ENCODE results near the gene NOTO.

Gene NOTO

DNA sequence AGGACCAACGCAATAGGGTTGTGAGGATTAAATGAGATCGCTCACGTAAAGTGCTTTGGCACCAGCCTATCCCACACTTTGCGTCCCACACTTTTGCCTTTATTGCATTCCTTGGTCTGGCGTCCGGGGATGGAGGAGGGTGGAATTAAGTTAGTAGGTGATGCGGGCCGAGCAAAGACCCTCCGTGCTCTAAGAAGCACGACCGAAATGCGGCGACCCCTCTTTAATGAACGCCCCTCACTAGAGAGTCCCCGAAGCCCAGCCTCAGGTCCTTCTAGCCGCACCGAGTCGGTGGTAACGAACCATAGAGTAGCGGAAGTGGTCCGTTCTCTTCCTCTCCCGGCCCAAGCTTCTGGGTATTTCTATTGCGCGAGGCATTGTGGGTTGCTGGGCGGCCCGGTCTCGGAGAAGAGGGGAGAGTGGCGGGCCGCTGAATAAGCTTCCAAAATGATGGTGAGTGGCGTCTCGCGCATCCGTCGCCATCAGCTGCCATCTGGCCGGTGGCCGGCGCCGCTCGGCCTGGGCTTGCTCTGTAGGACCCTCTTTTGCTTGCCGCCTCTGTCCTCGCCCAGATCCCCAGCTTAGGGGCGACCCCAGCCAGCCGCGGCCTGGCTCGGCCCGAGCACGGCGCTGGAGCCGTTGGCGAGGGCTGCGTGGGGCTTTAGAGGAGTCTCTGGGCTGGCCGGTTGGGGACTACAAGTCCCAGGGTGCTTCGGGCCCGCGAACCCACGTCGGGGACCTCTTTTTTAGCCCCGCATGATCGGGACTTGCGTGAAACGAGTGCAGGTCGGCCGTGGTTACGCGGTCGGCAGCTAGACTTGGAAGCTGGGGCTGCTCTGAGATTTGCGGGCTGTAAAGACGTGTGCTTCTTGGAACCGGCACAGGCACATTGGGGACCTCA lies 31.8 kb downstream of the NOTO start, which contains the start of gene CCT7:
Gene CCT7, plus strand, starts transcription at position 377 of the 901 bp plus-strand sequence. Its CDS starts 71 bp downstream, at position 448.
- Mint-ChIP-seq H3K9me3 (no peaks in the 10 kb centered on the region), H3K27me3 (ENCODE audit: low read depth) (no peaks in the 10 kb centered on the region), H3K27ac (peak within 1 kb of the TSS; percentile 93), H3K4me3 (peak within 1 kb of the TSS; percentile 99), H3K4me1 (ENCODE audit: low read depth) (peaks cover 24% of the 10 kb centered on the region), H3K36me3 (ENCODE audit: low read depth) (peaks cover 10% of the 10 kb centered on the region)
- peak; percentile 86 for DNase-seq (ENCODE audit: low spot score)

DNA sequence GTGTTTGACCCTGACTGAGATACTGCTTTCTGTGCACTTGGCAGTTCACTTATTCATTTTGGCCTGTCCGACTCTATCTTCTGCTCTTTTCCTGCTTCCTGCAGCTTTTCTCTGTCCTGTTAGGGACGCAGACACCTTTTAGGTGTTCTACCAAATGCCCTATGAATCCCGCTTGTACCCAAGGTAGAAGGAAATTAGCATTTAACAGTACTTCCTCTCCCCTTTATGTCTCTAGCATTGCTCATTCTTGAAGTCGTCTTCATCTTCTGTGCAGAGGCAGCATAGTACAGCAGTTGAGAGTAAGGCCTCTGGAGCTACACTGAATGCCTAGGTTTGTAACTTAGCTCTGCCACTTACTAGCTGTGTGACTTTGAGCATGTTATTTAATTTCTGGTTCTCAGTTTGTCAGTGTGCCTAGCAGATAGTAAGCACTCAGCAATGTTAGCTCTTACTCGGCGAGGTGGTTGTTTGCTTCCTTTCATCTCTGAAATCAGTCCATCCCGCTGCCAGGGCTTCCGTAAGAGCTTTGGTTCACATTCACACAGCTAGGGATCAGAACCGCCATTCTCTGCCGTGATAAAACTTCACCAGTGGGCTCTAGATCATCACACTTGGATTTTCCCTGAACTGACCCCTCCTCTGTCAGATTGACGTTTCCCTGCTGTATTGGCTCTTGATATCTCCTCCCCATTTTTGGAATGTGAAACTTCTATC lies 33.1 kb downstream of the NOTO start:
- Mint-ChIP-seq H3K4me3 (peak overlapping the region; percentile 99), H3K36me3 (ENCODE audit: low read depth) (peaks cover 10% of the 10 kb centered on the region), H3K9me3 (no peaks in the 10 kb centered on the region), H3K4me1 (ENCODE audit: low read depth) (peaks cover 24% of the 10 kb centered on the region), H3K27me3 (ENCODE audit: low read depth) (no peaks in the 10 kb centered on the region), H3K27ac (peak overlapping the region; percentile 93)
- no peak for DNase-seq (ENCODE audit: low spot score)

DNA sequence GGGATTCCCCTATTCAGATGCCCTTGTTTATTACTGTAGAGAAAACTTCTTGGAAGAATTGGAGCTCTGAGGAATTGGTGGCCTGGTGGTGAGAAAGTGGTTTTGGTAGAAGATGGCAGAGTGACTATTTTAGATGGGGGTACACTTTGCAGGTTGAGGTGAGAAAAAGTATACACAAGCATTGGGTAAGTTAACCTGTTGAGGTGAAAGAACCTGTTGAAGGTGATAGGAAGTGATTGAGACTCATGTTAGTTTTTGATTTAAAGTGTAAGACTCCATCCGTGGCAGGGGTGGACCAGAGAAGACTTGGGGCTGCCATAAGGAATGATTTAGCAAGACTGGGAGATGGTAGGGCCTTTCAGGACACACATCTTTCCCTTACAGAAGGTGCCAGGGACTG lies 34.8 kb downstream of the NOTO start:
- H3K9me3 Mint-ChIP-seq = no peaks in the 10 kb centered on the region
- H3K36me3 Mint-ChIP-seq (ENCODE audit: low read depth) = peaks cover 17% of the 10 kb centered on the region
- H3K4me1 Mint-ChIP-seq (ENCODE audit: low read depth) = peaks cover 24% of the 10 kb centered on the region
- H3K4me3 Mint-ChIP-seq = no peak overlapping the region
- no peaks in the 10 kb centered on the region for H3K27me3 Mint-ChIP-seq (ENCODE audit: low read depth)
- DNase-seq (ENCODE audit: low spot score) = no peak
- H3K27ac Mint-ChIP-seq = no peak overlapping the region

DNA sequence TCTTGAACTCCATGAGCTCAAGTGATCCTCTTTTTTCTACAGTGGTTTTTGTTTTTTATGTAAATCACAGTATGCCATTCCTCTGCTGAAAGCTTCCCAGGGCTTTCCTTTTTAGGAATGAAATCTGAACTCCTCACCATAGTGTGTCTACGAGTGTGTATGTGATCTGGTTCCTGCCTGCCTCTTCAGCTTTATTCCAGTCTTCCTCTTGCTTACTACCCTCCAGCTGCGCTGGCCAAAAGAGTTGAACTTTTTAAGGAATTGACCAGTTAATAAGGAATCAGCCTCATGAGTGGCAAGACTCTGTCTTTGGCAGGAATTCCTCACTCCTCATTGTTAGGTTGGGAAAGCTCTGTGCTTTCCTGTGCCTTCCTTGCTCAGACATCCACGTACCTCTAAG lies 35.8 kb downstream of the NOTO start:
- Mint-ChIP-seq H3K27me3 (ENCODE audit: low read depth) (no peaks in the 10 kb centered on the region), H3K27ac (no peak overlapping the region), H3K4me3 (no peak overlapping the region), H3K36me3 (ENCODE audit: low read depth) (peaks cover 21% of the 10 kb centered on the region), H3K4me1 (ENCODE audit: low read depth) (peaks cover 23% of the 10 kb centered on the region), H3K9me3 (no peaks in the 10 kb centered on the region)
- no peak for DNase-seq (ENCODE audit: low spot score)

DNA sequence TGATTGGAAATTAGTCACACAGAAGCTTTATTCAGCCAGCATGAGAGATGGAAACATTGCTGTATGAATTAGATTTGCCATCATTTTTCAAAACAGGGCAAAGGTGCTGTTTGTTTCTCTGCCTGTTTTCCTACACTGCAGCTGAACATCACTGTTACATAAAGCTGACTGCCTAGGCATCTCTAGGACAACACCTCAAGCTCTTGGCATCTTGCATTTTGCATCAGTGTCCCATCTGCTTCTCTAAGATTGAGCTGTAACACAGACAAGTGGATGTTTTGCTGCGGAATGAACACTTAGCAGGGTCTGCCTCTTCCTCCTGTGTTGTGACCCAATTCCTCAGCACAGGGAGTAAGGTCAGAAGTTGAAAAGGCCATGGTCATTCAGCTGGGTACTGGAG lies 36.6 kb downstream of the NOTO start:
- H3K9me3 Mint-ChIP-seq = no peaks in the 10 kb centered on the region
- H3K36me3 Mint-ChIP-seq (ENCODE audit: low read depth) = peaks cover 26% of the 10 kb centered on the region
- no peaks in the 10 kb centered on the region for H3K27me3 Mint-ChIP-seq (ENCODE audit: low read depth)
- no peak for DNase-seq (ENCODE audit: low spot score)
- H3K4me1 Mint-ChIP-seq (ENCODE audit: low read depth) = peaks cover 27% of the 10 kb centered on the region
- H3K27ac Mint-ChIP-seq = no peak overlapping the region
- H3K4me3 Mint-ChIP-seq = no peak overlapping the region

DNA sequence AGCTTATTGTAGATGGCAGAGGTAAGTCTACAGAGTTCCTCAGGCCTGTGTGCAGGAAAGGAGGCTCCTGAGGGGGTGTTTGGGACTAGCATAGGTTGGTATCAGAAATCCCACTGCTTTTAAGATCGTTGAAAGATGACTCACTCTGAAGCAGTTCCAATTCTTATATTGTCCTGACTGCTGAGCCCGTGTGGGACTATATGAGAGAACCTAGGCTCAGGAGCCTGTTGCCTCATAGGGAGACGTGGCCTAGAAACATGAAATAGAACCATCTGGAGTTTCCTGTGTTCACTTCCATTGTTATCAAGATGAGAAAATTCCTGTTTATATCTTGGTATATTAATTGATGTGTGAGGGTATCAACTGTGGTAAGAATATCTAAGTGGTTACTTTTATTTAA lies 37.4 kb downstream of the NOTO start:
- Mint-ChIP-seq H3K4me3 (no peak overlapping the region), H3K9me3 (no peaks in the 10 kb centered on the region), H3K4me1 (ENCODE audit: low read depth) (peaks cover 31% of the 10 kb centered on the region), H3K27ac (no peak overlapping the region), H3K27me3 (ENCODE audit: low read depth) (no peaks in the 10 kb centered on the region), H3K36me3 (ENCODE audit: low read depth) (peaks cover 34% of the 10 kb centered on the region)
- no peak for DNase-seq (ENCODE audit: low spot score)

DNA sequence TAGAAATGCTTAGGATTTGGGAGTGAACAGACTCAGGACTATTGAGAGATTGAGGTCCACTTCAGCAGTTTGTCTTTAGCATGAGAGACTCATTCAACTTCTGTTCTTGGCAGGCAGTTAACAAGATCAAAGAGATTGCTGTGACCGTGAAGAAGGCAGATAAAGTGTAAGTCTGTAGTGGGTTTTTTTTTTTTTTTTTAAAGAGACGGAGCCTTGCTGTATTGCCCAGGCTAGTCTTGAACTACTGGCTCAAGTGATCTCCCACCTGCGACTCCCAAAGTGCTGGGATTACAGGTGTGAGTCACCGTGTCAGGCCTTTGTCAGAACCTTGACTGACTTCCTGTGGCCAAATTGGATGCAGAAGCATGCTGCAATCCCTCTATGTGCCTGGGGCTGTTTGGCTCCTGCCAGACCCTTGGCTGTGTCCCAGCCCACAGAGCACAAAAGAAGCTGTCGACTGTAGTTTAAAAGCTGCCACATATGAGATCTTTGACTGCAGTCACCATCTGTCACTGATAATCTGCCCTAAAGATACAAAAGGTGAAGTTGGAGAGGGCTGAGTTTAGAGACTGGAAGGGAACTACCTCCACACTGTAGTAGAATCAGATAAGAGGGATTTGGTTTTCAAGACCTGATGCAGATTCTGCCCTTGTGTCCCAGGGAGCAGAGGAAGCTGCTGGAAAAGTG lies 41.7 kb downstream of the NOTO start:
- Mint-ChIP-seq H3K4me3 (no peak overlapping the region), H3K9me3 (no peaks in the 10 kb centered on the region), H3K27me3 (ENCODE audit: low read depth) (no peaks in the 10 kb centered on the region), H3K36me3 (ENCODE audit: low read depth) (peaks cover 55% of the 10 kb centered on the region), H3K4me1 (ENCODE audit: low read depth) (peaks cover 15% of the 10 kb centered on the region), H3K27ac (no peak overlapping the region)
- DNase-seq (ENCODE audit: low spot score) = no peak

DNA sequence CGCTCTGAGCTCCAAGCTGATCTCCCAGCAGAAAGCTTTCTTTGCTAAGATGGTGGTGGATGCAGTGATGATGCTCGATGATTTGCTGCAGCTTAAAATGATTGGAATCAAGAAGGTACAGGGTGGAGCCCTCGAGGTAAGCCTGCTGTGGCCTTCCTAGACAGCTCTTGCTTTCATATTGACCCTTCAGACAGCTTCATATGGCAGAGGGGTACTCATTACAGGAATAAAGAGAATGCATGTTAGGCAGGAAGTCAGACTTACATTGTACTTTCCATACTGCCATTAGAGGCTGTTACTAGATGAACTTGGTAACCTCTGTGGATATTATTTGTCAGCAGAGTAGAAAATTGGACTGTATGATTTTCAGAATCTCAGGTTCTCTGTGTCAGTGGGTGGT lies 42.2 kb downstream of the NOTO start:
- Mint-ChIP-seq H3K4me1 (ENCODE audit: low read depth) (peaks cover 15% of the 10 kb centered on the region), H3K27ac (no peak overlapping the region), H3K36me3 (ENCODE audit: low read depth) (peaks cover 59% of the 10 kb centered on the region), H3K27me3 (ENCODE audit: low read depth) (no peaks in the 10 kb centered on the region), H3K9me3 (no peaks in the 10 kb centered on the region), H3K4me3 (no peak overlapping the region)
- no peak for DNase-seq (ENCODE audit: low spot score)

DNA sequence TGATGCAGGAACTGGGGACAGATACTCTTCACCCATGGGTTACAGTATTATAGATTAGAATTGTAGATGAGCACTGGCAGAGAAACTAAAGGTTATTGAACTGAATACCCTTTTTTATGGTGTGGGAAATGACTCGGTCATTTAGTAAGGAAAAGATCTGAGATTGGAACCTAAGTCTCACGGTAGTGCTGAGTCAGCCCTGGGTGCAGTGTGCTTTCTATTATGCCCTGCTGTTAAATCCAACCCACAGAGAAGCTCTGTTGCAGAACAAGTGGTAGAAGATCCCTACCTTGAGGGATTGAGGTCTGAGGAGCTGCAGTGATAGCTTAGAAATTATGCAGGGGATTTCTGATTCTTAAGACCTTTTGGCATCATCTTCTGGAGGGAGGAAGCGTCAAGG lies 44.5 kb downstream of the NOTO start:
- no peak overlapping the region for H3K27ac Mint-ChIP-seq
- no peaks in the 10 kb centered on the region for H3K27me3 Mint-ChIP-seq (ENCODE audit: low read depth)
- peaks cover 15% of the 10 kb centered on the region for H3K4me1 Mint-ChIP-seq (ENCODE audit: low read depth)
- H3K4me3 Mint-ChIP-seq = no peak overlapping the region
- H3K9me3 Mint-ChIP-seq = no peaks in the 10 kb centered on the region
- peaks cover 67% of the 10 kb centered on the region for H3K36me3 Mint-ChIP-seq (ENCODE audit: low read depth)
- no peak for DNase-seq (ENCODE audit: low spot score)

DNA sequence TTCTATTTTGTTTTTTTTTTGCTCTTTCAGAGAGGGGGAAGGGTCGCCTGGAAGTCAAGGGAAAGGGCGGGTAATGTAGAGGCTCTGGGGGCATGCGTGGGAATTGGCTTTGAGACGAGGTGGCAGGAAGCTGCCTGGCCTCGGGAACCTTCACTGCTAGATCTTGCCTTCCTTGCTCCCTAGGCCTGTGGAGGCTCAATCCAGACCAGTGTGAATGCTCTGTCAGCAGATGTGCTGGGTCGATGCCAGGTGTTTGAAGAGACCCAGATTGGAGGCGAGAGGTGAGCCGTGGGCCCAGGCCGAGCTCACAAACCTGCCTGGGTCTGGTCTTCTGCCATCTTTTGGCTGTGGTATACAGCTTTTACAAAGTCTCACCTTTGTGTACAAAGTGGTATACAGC lies 47.3 kb downstream of the NOTO start:
- H3K27ac Mint-ChIP-seq = no peak overlapping the region

DNA sequence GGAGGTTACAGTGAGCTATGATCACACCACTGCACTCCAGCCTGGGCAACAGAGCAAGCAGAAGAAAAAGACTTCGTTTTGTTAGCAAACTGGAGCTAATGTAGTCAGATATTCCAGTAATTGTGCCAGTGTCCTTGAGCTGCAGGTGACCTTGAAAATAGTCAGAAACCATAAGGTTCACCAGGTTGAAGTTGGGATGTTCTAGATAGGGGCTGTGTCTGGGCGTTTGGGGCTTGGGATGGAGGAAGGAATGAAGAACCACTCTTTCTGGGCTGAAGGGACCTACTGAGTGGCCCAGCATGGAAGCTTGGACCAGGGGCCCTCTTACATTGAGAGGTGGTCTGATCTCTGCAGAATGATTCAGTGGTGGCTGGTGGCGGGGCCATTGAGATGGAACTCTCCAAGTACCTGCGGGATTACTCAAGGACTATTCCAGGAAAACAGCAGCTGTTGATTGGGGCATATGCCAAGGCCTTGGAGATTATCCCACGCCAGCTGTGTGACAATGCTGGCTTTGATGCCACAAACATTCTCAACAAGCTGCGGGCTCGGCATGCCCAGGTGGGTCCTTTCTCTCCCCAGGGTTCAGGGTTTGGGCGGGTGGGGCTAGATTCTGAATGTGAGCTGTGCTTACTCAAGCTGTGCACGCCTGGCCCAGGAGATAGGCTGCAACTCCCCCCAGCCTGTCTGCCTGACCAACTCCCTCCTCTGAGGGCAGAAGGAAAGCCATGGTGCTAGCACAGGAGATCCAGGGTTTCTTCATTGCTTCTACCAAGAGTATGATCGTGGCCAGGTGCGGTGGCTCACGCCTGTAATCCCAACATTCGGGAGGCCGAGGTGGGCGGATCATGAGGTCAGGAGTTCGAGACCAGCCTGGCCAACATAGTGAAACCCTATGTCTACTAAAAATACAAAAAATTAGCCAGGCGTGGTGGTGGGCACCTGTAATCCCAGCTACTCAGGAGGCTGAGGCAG lies 48.8 kb downstream of the NOTO start:
- H3K4me3 Mint-ChIP-seq = no peak overlapping the region
- no peaks in the 10 kb centered on the region for H3K27me3 Mint-ChIP-seq (ENCODE audit: low read depth)
- no peak overlapping the region for H3K27ac Mint-ChIP-seq
- peaks cover 54% of the 10 kb centered on the region for H3K36me3 Mint-ChIP-seq (ENCODE audit: low read depth)
- no peaks in the 10 kb centered on the region for H3K9me3 Mint-ChIP-seq
- no peak for DNase-seq (ENCODE audit: low spot score)
- H3K4me1 Mint-ChIP-seq (ENCODE audit: low read depth) = peaks cover 3% of the 10 kb centered on the region

More for the DNA sequence above, 47.3 kb downstream of the NOTO start:
- Mint-ChIP-seq H3K27me3 (ENCODE audit: low read depth) (no peaks in the 10 kb centered on the region), H3K4me1 (ENCODE audit: low read depth) (peaks cover 7% of the 10 kb centered on the region), H3K9me3 (no peaks in the 10 kb centered on the region), H3K4me3 (no peak overlapping the region), H3K36me3 (ENCODE audit: low read depth) (peaks cover 64% of the 10 kb centered on the region)
- no peak for DNase-seq (ENCODE audit: low spot score)

DNA sequence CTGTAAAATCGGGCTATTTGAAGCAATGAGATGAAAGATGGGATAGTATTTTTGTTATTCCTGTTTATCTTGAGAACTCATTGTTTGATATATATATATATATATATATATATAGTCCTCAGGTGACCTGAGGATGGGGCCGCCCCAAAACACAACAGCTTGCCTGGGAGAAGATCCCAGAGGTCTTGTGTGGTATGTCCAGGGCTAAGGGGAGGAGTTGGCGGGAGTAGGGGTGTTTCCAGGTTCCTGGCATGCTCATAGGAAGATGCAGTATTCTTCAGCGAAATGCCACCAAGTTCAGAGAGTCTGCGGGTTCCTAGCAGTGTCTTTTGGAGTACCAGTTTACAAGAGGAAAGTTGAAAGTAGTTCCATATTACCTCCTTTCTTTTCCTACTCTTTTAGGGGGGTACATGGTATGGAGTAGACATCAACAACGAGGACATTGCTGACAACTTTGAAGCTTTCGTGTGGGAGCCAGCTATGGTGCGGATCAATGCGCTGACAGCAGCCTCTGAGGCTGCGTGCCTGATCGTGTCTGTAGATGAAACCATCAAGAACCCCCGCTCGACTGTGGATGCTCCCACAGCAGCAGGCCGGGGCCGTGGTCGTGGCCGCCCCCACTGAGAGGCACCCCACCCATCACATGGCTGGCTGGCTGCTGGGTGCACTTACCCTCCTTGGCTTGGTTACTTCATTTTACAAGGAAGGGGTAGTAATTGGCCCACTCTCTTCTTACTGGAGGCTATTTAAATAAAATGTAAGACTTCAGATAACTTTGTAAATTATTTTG lies 50.1 kb downstream of the NOTO start:
- DNase-seq (ENCODE audit: low spot score) = no peak
- H3K4me1 Mint-ChIP-seq (ENCODE audit: low read depth) = no peaks in the 10 kb centered on the region
- no peaks in the 10 kb centered on the region for H3K27me3 Mint-ChIP-seq (ENCODE audit: low read depth)
- no peaks in the 10 kb centered on the region for H3K9me3 Mint-ChIP-seq
- peaks cover 41% of the 10 kb centered on the region for H3K36me3 Mint-ChIP-seq (ENCODE audit: low read depth)
- H3K4me3 Mint-ChIP-seq = no peak overlapping the region
- no peak overlapping the region for H3K27ac Mint-ChIP-seq

Measured in T-helper 2 cell treated with Interferon-gamma antibody and Interleukin-4, amounts not matched to agents 5 μg/mL and 100 μg/mL, for 36 hours (primary cell).